ENCODE results near the gene ZFYVE16. TPM values are rescaled to one million over a fixed set of nuclear protein-coding genes. Genes with fewer than 3 reads are reported as not detected.

The ZFYVE16 gene
- total and polyA plus RNA-seq, 2 of the 13 experiments (the other 11 are each of a cell fraction or from before 2014, with no cell fraction given), result 9.3 to 33.3 TPM

DNA sequence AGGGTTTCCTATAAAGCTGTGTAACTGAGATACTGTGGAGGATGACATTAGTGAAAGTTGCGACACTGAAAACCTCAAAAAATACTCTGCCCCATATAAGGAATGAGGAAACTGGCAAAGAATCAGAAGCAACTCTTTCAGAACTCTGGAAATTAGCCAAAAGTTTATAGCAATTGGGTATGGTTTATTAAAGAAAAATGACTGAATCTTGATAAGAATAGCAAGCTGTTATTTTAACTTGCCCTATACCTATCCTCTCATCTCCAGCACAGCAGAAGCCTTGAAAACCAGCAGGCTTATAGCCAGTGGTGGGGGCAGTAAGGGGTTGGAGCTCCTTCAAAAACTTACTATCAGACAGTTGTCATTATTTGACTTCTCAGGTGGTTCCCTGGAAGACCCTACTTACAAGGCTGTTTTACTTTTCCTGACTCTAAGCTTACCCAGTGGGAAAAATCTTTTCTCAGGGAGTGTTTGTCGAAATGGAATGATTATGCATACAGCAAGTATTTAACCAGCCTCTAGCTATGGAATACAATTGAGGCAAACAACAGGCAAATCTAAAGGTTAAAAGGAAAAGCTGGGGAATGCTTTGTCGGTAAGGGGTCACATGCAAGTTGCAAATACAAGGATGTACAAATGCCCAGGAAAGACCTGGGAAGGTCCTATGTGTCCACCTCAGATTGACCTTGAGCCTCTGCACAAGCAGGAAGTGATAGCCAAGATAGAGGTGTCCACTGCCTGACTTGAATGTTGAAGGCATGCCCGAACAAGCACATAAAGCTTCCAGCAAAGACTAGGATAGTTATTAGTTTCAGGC, 59.0 kb downstream of the ZFYVE16 start (continued):
- TF ChIP-seq ZNF790 (CRISPR knock-in tag; IDR thresholded peaks at IDR 0.05; ENCODE audit: borderline replicate concordance) (no peak), ZNF672 (CRISPR knock-in tag; IDR thresholded peaks at IDR 0.05) (no peak), RBM22 (optimal IDR thresholded peaks at IDR 0.05; ENCODE audit: low read length) (peak; percentile 17), ELF1 (CRISPR knock-in tag; IDR thresholded peaks at IDR 0.05) (peak; percentile 68), HNF4A (CRISPR knock-in tag; IDR thresholded peaks at IDR 0.05) (peak; percentile 22; the same call in 1 of the 2 replicates), SNAI1 (CRISPR knock-in tag; IDR thresholded peaks at IDR 0.05; ENCODE audit: borderline replicate concordance) (no peak), PPARG (CRISPR knock-in tag; conservative IDR thresholded peaks at IDR 0.05) (peak; percentile 39; the same call in 1 of the 2 replicates), ZNF407 (CRISPR knock-in tag; IDR thresholded peaks at IDR 0.05; ENCODE audit: not compliant biosample characterization) (no peak), ELF3 (CRISPR knock-in tag; IDR thresholded peaks at IDR 0.05) (peak; percentile 72; the same call in 1 of the 2 replicates), ZNF549 (CRISPR knock-in tag; IDR thresholded peaks at IDR 0.05) (no peak), ZBED4 (CRISPR knock-in tag; IDR thresholded peaks at IDR 0.05; ENCODE audit: borderline replicate concordance) (no peak), RXRB (CRISPR knock-in tag; IDR thresholded peaks at IDR 0.05; ENCODE audit: borderline replicate concordance) (0 out of 2 replicates have a peak, but pooled peaks have one; percentile 27), ZC3H4 (CRISPR knock-in tag; IDR thresholded peaks at IDR 0.05; ENCODE audit: borderline replicate concordance) (no peak), SOX6 (IDR thresholded peaks at IDR 0.05) (no peak), SOX6 (CRISPR knock-in tag; IDR thresholded peaks at IDR 0.05) (peak; percentile 55), SAP130 (CRISPR knock-in tag; IDR thresholded peaks at IDR 0.05; ENCODE audit: low read depth) (peak; percentile 42; the same call in 1 of the 2 replicates), GABPB1 (CRISPR knock-in tag; IDR thresholded peaks at IDR 0.05) (peak; percentile 15; the same call in 1 of the 2 replicates), HDAC2 (CRISPR knock-in tag; IDR thresholded peaks at IDR 0.05) (no peak)
